Measurements from ENCODE around the gene LRRK2. TPM values are rescaled to one million over a fixed set of nuclear protein-coding genes. Genes with fewer than 3 reads are reported as not detected.

Gene LRRK2
- total and polyA plus RNA-seq, 4 donors = 1.5 to 11.5 (median 4.9) TPM

- Histone ChIP-seq H3K27me3 (ENCODE audit: control insufficient read depth in 4 of 4, insufficient read depth in 4 of 4, low read length in 3 of 4) (no peaks in the 10 kb centered on the region), H3K36me3 (ENCODE audit: control insufficient read depth in 4 of 4, insufficient read depth in 3 of 4, low read depth in 1 of 4, low read length in 3 of 4) (peaks cover 0 to 33% (median 8%) of the 10 kb centered on the region in 4 donors), H3K9me3 (ENCODE audit: control insufficient read depth in 4 of 4, low read length in 3 of 4) (no peaks in the 10 kb centered on the region), H3K4me1 (ENCODE audit: control insufficient read depth in 4 of 4, insufficient read depth in 4 of 4, low read length in 3 of 4) (no peaks in the 10 kb centered on the region), H3K27ac (ENCODE audit: low read depth in 1 of 2, low read length in 2 of 2) (no peak overlapping the region), H3K4me3 (ENCODE audit: low read depth in 1 of 3, low read length in 3 of 3) (no peak overlapping the region), H3K9ac (ENCODE audit: low read depth in 1 of 2, low read length in 2 of 2) (no peak overlapping the region)
- TF ChIP-seq EGR1 (IDR thresholded peaks at IDR 0.05; ENCODE audit: low read depth in 2 of 2) (no peak), YY1 (IDR thresholded peaks at IDR 0.05) (no peak), FOXA2 (IDR thresholded peaks at IDR 0.05) (no peak), HNF4A (conservative IDR thresholded peaks at IDR 0.05) (no peak), MAX (IDR thresholded peaks at IDR 0.05) (no peak), TAF1 (conservative IDR thresholded peaks at IDR 0.05) (no peak), ZBTB33 (IDR thresholded peaks at IDR 0.05) (no peak)
- DNase-seq (ENCODE audit: low spot score) = no peak
Observed at GRCh38 chr12:40338621-40339020, 113.8 kb downstream of the LRRK2 start.

GRCh38 chr12:40342010-40342409, 117.2 kb downstream of the LRRK2 start:
- no peak for DNase-seq (ENCODE audit: low spot score)
- no peak overlapping the region for H3K9ac ChIP-seq (ENCODE audit: low read depth in 1 of 2, low read length in 2 of 2)
- no peak for TF ChIP-seq HNF4G (IDR thresholded peaks at IDR 0.05)
- TF ChIP-seq ZBTB33 (IDR thresholded peaks at IDR 0.05) = no peak
- TF ChIP-seq YY1 (IDR thresholded peaks at IDR 0.05) = no peak
- TF ChIP-seq RAD21 (IDR thresholded peaks at IDR 0.05) = no peak
- no peak for TF ChIP-seq CTCF (IDR thresholded peaks at IDR 0.05; ENCODE audit: low read depth, low read length, missing input control)
- no peak for TF ChIP-seq EGR1 (IDR thresholded peaks at IDR 0.05; ENCODE audit: low read depth in 2 of 2)
- TF ChIP-seq JUND (IDR thresholded peaks at IDR 0.05) = no peak
- TF ChIP-seq ATF3 (IDR thresholded peaks at IDR 0.05) = no peak
- TF ChIP-seq HNF4A (conservative IDR thresholded peaks at IDR 0.05) = no peak
- no peak for TF ChIP-seq NR2F2 (IDR thresholded peaks at IDR 0.05)
- WGBS = 86% methylated on average over 2 of the region's 2 CpGs
- no peaks in the 10 kb centered on the region for H3K27me3 ChIP-seq (ENCODE audit: control insufficient read depth in 4 of 4, insufficient read depth in 4 of 4, low read length in 3 of 4)
- no peak overlapping the region for H3K27ac ChIP-seq (ENCODE audit: low read depth in 1 of 2, low read length in 2 of 2)
- no peaks in the 10 kb centered on the region for H3K4me1 ChIP-seq (ENCODE audit: control insufficient read depth in 4 of 4, insufficient read depth in 4 of 4, low read length in 3 of 4)
- H3K4me3 ChIP-seq (ENCODE audit: low read depth in 1 of 3, low read length in 3 of 3) = no peak overlapping the region
- H3K9me3 ChIP-seq (ENCODE audit: control insufficient read depth in 4 of 4, low read length in 3 of 4) = no peaks in the 10 kb centered on the region
- H3K36me3 ChIP-seq (ENCODE audit: control insufficient read depth in 4 of 4, insufficient read depth in 3 of 4, low read depth in 1 of 4, low read length in 3 of 4) = peaks cover 0 to 24% (median 4%) of the 10 kb centered on the region in 4 donors

Data from liver (tissue), 9 donors.